AG09319 (cell line): Measurements from ENCODE around the gene BCL2L14.
"Not testable (repeated sequence)": the region's sequence is repeated elsewhere in the genome, so short reads cannot be mapped to it uniquely, and the experiment has no call there.

Source experiments
- DNase-seq: peaks from one replicate; pipeline ENCODE4 v3.0.0-alpha.2; 2010; ENCODE audit warnings: low read depth; ENCODE audit errors: extremely low read depth
- TF ChIP-seq, protein P1 (sequence below): IDR thresholded peaks from 2 replicates; pipeline ENCODE4 v1.5.1; 2011; ENCODE audit warnings: low read depth, mild to moderate bottlenecking, inconsistent platforms, low read length, moderate library complexity

BCL2L14 gene

DNA sequence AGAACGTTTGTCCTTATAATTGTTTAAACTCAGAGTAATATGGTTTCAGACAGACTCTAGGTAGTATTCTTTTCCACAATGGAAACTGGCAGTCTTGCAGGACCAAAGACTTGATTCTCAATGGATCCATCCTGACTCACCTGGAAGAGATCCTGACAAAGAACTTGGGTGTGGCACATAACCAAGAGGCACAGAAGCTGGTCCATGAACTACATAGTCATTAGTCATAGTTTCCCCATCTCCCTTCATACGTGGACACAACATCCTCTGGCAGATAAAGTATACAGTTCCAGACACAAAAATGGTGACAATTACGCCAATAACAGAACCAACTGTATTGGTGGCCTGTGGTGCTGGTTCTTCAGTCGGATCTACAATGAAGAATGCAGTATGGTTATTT, 55.8 kb downstream of the BCL2L14 start:
- TF ChIP-seq, protein P1, sequence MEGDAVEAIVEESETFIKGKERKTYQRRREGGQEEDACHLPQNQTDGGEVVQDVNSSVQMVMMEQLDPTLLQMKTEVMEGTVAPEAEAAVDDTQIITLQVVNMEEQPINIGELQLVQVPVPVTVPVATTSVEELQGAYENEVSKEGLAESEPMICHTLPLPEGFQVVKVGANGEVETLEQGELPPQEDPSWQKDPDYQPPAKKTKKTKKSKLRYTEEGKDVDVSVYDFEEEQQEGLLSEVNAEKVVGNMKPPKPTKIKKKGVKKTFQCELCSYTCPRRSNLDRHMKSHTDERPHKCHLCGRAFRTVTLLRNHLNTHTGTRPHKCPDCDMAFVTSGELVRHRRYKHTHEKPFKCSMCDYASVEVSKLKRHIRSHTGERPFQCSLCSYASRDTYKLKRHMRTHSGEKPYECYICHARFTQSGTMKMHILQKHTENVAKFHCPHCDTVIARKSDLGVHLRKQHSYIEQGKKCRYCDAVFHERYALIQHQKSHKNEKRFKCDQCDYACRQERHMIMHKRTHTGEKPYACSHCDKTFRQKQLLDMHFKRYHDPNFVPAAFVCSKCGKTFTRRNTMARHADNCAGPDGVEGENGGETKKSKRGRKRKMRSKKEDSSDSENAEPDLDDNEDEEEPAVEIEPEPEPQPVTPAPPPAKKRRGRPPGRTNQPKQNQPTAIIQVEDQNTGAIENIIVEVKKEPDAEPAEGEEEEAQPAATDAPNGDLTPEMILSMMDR = no peak
- DNase-seq = no peak

DNA sequence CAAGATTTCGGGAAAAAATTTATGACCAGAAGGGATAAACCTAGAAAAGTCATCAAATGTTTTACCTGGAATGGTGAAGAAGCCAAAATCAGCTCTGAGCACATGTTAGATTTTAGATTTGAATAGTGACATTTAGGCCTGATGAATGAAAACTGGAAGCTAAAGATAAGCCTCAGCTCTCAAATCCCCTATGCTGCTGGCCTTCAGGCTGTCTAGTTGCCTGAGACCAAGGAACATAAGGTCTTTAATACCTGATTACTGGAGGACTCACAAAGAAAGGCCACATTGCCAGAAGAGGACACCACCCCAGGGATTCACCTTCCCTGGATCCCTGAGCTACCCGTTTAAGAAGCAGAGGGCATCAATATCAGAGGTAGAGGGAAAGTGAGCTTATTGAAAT, 56.6 kb downstream of the BCL2L14 start:
- no peak for DNase-seq

DNA sequence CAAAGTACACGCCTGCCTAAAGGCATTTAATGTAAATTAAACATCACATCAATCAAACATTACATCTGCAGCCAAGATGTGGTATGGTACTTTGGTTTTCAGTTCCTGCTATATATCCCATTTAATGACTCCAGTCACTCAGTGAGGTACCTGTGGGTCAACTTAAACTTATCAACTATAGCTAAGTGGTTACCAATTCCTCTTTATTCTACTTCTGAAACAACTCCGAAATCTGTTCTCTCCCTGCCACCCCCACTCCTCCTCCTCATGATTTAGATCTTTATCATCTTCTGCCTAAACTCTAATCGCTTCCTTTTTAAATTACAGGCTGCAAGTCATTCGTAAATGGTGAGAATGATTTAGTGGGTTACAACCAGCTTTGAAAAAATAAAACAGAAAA, 57.9 kb downstream of the BCL2L14 start:
- TF ChIP-seq, protein P1 = no peak
- no peak for DNase-seq

More for the DNA sequence above, 56.6 kb downstream of the BCL2L14 start:
- TF ChIP-seq, protein P1 = no peak

DNA sequence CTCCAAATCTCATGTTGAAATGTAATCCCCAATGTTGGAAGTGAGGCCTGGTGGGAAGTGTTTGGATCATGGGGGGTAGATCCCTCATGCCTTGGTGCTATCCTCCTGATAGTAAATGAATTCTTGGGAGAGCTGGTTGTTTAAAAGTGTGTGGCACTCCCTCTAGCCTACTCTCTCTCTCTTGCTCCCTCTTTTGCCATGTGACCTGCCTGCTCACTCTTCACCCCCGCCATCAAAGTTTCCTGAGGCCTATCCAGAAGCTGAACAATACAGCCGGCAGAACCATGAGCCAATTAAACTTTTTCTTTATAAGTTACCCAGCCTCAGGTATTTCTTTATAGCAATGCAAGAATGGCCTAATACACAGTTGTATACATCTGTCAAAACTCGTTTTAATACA, 62.5 kb downstream of the BCL2L14 start:
- no peak for DNase-seq
- TF ChIP-seq, protein P1 = no peak

DNA sequence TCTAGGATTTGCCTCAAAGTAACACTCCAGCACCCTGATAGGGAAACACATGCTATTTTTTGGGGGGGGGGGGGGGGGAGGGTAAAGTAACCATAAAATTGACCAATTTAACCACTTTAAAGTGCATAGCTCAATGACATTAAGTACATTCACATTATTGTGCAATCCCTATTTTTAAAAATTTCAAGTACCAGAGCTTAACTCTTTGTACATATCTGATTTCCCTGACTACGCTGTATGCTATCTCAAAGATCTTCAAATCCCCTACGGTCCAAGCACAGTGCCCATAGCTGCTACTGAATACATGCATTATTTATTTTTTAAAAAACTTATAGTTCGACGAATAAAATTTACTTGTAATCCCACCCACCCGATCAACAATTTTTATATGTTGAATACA, 63.0 kb downstream of the BCL2L14 start:
- TF ChIP-seq, protein P1 = no peak
- DNase-seq = no peak

DNA sequence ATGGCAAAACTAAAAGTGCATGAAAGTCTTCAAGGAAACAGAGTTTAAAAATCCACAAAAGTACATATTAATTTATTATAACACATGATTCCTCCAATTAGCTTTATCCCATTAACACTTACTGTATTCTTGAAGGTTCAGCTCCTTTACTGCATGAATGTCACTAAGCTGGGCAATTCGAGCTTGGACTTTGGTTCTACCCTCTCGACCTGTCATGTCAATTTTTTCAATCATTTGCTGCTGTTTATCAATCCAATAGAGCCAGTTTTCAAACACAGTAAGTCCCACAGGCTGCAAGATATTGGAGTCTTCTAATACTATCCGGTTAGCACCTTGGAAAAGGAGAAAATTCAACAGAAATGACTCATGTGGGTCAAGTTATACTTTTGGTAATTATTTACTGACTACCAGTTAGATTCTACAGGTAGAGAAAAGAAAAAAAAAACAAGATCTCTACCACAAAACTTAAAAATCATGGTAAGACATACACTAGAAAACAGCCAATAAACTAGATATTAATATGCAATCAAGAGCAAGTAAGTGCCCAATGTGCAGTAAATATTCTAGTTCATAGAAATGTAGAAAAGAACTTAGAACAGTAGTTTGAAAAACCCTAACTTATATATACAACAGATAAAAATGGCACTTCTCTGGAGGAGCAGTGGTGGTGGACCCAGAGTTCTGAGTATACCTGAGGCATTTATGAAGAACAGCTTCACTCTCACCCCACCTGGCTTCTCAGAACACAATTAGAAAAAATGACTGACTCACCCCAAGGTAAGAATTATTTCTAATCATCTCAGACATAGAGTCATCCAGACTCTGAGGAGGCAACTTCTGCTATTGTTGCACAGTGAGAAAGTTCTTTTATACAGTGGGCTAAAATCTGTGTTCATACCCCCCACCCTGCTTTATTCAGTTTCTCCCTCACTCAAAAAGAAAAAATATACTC, 67.7 kb downstream of the BCL2L14 start:
- no peak for DNase-seq
- TF ChIP-seq, protein P1 = no peak

DNA sequence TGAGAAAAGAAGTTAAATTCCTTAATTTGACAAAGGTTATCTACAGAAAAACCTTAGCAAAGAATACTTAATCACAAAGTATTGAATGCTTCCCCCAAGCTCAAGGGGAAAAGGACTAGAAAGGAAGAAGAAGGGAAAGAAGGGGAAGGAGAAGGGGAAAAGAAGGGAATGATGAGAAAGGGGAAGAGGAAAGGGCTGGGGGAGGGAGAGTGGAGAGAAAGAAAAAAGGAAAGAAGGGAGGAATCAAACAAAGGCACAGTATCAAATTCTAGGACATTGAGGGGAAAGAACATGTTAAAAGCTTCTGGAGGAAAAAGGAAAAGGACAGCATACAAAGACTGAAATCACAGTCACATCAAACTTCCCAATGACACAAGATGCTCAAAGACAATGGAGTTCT, 70.3 kb downstream of the BCL2L14 start:
- no peak for DNase-seq
- TF ChIP-seq, protein P1 = no peak

DNA sequence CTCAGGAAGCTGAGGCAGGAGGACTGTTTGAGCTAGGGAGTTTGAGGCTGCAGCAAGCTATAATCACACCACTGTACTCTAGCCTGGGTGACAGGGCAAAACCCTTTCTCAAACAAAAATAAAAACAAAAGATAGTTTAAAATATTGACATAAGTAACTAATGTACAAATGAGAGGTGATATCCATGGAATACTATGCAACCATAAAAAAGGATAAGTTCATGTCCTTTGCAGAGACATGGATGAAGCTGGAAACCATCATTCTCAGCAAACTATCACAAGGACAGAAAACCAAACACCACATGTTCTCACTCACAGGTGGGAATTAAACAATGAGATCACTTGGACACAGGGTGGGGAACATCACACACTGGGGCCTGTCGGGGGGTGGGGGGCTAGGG, 73.8 kb downstream of the BCL2L14 start:
- not testable (repeated sequence) for DNase-seq
